Dendritic cell treated with granulocyte-macrophage colony-stimulating factor and Interleukin-4, amounts not matched to agents 40 ng/mL and 50 ng/mL, for 4 days (primary cell): Measurements from ENCODE around the gene OR8I2.
"Not testable (repeated sequence)": the region's sequence is repeated elsewhere in the genome, so short reads cannot be mapped to it uniquely, and the experiment has no call there.

Experiments used
- H3K27ac Mint-ChIP-seq: one replicate; pipeline ENCODE4 v1.8.0; 2022; ENCODE audit warnings: mild to moderate bottlenecking, mixed read lengths
- H3K27me3 Mint-ChIP-seq: one replicate; pipeline ENCODE4 v1.8.0; 2022; ENCODE audit warnings: mild to moderate bottlenecking, mixed read lengths
- H3K36me3 Mint-ChIP-seq: one replicate; pipeline ENCODE4 v1.8.0; 2022; ENCODE audit warnings: low read depth, mixed read lengths
- H3K4me1 Mint-ChIP-seq: one replicate; pipeline ENCODE4 v1.8.0; 2022; ENCODE audit warnings: low read depth, mixed read lengths
- H3K4me3 Mint-ChIP-seq: one replicate; pipeline ENCODE4 v1.8.0; 2022; ENCODE audit warnings: mild to moderate bottlenecking, moderate library complexity, mixed read lengths
- H3K9me3 Mint-ChIP-seq: one replicate; pipeline ENCODE4 v1.8.0; 2022; ENCODE audit warnings: mixed read lengths
- intact Hi-C: fragments of 100-400 bp; cut with micrococcal nuclease; formaldehyde crosslinking; loops from one replicate; pipeline ENCODE4 v1.15.0; 2022

Gene OR8I2

DNA sequence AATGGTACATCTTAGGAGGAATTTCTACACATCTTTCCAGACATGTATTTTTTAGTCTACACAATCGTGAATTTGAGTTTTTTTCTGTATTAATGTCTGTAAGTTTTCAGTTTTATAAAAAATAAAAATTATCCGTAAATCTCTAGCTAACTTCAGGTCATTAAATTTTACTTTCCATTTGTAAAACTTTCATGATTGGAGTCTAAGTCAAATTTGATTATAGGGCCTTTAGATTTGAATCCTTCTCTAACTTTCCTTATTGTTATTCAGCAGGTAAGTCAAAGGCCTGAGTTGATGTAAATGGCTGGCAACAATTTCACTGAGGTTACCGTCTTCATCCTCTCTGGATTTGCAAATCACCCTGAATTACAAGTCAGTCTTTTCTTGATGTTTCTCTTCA, at the start of gene OR8I2:
OR8I2 (plus strand) TSS at position 301 of the 400 bp plus-strand sequence; CDS start at position 301, 0 bp downstream.
- Mint-ChIP-seq H3K36me3 (no peaks in the 10 kb centered on the region), H3K27ac (no peak within 1 kb of the TSS), H3K4me3 (no peak within 1 kb of the TSS), H3K4me1 (no peaks in the 10 kb centered on the region), H3K27me3 (no peaks in the 10 kb centered on the region), H3K9me3 (no peaks in the 10 kb centered on the region)
- intact Hi-C loops = no loop called here

DNA sequence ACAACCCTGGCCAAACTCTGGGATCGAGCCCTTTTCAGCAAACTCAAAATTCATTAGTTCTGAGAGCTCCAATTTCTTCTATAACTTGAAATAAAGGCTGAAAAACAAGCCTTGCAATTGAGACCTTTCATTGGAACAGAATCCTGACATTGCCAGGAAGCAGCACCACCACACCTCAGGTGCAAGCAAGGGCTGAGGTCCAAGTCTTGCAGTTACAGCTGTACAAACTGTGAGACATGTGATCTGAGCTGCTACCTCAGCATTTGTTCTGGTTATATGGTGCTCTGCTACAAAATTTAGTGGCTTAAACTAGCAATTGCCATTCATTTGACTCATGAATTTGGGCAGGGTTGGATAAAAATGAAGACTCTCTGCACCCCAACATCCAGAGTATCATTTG, 47.6 kb upstream of the OR8I2 start:
- no peaks in the 10 kb centered on the region for H3K4me1 Mint-ChIP-seq
- peaks cover 13% of the 10 kb centered on the region for H3K9me3 Mint-ChIP-seq
- H3K36me3 Mint-ChIP-seq = no peaks in the 10 kb centered on the region
- H3K4me3 Mint-ChIP-seq = no peak overlapping the region
- H3K27me3 Mint-ChIP-seq = no peaks in the 10 kb centered on the region
- intact Hi-C loops = no loop called here
- no peak overlapping the region for H3K27ac Mint-ChIP-seq

DNA sequence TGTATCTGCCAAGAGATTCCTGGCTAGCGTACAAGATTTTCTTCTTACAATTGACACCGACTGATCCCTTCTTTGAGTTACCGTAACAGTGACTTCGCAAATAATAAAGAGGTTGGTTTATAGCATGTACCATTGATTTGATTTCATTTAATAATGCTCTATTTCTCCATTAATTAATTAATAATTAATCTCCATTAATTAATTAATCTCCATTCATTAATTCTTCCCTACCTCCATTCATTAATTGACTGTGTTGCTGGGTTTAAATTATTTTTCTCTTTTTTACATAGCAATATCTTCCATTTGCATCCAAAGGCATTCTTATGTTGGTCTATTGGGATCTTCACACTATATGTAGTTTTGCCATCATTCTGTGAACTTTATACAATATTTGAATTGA, 44.6 kb upstream of the OR8I2 start:
- Mint-ChIP-seq H3K36me3 (no peaks in the 10 kb centered on the region), H3K4me1 (no peaks in the 10 kb centered on the region), H3K4me3 (no peak overlapping the region), H3K27me3 (no peaks in the 10 kb centered on the region), H3K27ac (no peak overlapping the region), H3K9me3 (peaks cover 16% of the 10 kb centered on the region)
- intact Hi-C loops = no loop called here

DNA sequence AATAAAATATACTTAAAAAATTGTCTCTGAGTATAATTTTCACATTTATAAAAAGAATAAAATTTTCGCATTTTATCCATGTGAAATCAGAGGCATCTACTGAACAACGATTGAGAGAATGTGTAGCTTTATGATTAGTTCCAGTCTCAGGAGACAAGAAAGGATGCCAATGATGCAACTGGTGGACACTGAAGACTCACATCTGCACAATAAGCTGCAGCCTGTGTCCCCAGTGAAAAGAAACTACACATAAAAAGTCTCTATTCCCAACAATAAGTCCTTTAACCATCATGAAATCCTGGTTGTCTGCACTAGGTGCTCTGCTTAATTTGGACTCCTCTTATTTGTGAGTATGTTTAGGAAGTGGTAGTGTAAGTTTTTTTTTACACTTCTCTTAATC, 43.6 kb upstream of the OR8I2 start:
- Mint-ChIP-seq H3K27me3 (no peaks in the 10 kb centered on the region), H3K36me3 (no peaks in the 10 kb centered on the region), H3K27ac (no peak overlapping the region), H3K4me3 (no peak overlapping the region), H3K4me1 (no peaks in the 10 kb centered on the region), H3K9me3 (peaks cover 12% of the 10 kb centered on the region)
- intact Hi-C loops = no loop called here

DNA sequence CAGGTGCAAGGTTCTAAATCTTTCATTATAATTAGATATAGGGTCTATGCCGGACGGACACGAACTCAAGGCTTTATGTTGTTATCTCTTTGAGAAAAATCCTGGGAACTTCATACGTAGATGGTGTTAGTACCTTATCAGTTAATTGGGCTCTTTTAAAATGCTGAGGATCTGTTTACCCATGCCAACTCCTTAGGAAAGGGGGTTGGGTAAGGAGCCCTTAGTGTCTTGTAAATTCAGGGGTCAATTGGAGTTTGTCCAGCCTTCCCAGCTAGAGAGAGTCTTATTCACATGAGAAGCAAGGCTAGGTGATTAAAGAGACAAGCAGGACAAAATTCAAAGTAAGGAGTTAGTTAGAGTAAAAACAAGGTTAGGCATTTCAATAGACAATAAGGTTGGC, 36.7 kb upstream of the OR8I2 start:
- H3K4me3 Mint-ChIP-seq, H3K27ac Mint-ChIP-seq, intact Hi-C loops, H3K27me3 Mint-ChIP-seq, H3K4me1 Mint-ChIP-seq, H3K36me3 Mint-ChIP-seq: not testable (repeated sequence)
- H3K9me3 Mint-ChIP-seq = peaks cover 46% of the 10 kb centered on the region

DNA sequence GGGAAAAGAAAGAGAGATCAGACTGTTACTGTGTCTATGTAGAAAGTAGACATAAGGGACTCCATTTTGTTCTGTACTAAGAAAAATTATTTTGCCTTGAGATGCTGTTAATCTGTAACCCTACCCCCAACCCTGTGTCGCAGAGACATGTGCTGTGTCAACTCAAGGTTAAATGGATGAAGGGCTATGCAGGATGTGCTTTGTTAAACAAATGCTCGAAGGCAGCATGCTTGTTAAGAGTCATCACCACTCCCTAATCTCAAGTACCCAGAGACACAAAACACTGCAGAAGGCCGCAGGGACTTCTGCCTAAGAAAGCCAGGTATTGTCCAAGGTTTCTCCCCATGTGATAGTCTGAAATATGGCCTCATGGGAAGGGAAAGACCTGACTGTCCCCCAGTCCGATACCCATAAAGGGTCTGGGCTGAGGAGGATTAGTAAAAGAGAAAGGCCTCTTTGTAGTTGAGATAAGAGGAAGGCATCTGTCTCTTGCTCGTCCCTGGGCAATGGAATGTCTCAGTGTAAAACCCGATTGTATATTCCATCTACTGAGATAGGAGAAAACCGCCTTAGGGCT, 35.4 kb upstream of the OR8I2 start:
- H3K36me3 Mint-ChIP-seq, H3K4me1 Mint-ChIP-seq, H3K27ac Mint-ChIP-seq, H3K27me3 Mint-ChIP-seq, H3K4me3 Mint-ChIP-seq, intact Hi-C loops: not testable (repeated sequence)
- peaks cover 34% of the 10 kb centered on the region for H3K9me3 Mint-ChIP-seq

DNA sequence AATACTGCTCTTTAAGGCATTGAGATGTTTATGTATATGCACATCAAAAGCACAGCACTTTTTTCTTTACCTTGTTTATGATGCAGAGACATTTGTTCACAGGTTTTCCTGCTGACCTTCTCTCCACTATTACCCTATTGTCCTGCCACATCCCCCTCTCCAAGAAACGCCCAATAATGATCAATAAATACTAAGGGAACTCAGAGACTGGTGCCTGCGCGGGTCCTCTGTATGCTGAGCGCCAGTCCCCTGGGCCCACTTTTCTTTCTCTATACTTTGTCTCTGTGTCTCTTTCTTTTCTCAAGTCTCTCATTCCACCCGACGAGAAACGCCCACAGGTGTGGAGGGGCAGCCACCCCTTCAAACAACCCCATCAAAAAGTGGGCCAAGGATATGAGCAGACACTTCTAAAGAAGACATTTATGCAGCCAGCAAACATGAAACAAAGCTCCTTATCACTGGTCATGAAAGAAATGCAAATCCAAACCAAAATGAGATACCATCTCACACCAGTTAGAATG, 34.8 kb upstream of the OR8I2 start:
- H3K27ac Mint-ChIP-seq, H3K36me3 Mint-ChIP-seq, H3K4me3 Mint-ChIP-seq, H3K4me1 Mint-ChIP-seq, H3K27me3 Mint-ChIP-seq, intact Hi-C loops: not testable (repeated sequence)
- peaks cover 34% of the 10 kb centered on the region for H3K9me3 Mint-ChIP-seq

DNA sequence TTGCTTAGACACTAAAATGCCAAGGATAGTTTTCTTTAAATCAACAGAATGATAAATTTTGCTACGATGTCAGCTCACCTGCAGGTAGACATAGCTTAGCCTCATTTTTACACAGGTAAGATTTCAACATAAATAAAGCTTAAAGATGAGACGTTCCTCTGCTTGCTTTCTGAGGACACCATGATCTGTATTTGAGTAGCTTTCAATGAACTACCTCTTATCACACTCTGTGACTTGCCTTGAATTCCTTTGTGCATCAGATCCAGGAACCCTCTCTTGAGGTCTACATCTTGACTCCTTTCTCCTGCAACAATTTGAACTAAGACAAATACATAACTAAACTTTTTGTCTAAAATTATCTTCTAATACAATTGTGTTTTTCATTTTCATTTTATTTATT, 26.1 kb upstream of the OR8I2 start:
- Mint-ChIP-seq H3K9me3 (peaks cover 18% of the 10 kb centered on the region), H3K4me3 (no peak overlapping the region), H3K36me3 (no peaks in the 10 kb centered on the region), H3K4me1 (no peaks in the 10 kb centered on the region), H3K27me3 (no peaks in the 10 kb centered on the region), H3K27ac (no peak overlapping the region)
- intact Hi-C loops = no loop called here

DNA sequence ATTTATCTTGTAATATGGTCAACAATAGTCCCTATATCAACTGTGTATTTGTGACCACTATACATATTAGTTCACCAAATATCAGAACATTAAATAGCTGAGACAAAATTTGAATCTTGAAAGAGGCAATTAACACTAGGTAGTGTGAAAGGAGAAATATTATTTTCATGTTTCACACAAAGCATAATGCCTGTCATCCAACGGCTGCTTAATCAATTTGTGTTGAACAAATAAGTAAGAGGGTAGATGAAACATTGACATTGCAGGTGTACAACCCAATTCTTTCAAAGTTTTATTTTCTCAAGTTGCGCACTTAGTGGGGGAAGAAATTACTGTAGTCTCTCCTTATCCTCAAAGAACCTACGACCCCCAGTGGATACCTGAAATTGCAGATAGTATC, 3.4 kb upstream of the OR8I2 start:
- no peaks in the 10 kb centered on the region for H3K4me1 Mint-ChIP-seq
- H3K4me3 Mint-ChIP-seq = no peak overlapping the region
- no peak overlapping the region for H3K27ac Mint-ChIP-seq
- no peaks in the 10 kb centered on the region for H3K36me3 Mint-ChIP-seq
- no peaks in the 10 kb centered on the region for H3K9me3 Mint-ChIP-seq
- intact Hi-C loops = no loop called here
- no peaks in the 10 kb centered on the region for H3K27me3 Mint-ChIP-seq

DNA sequence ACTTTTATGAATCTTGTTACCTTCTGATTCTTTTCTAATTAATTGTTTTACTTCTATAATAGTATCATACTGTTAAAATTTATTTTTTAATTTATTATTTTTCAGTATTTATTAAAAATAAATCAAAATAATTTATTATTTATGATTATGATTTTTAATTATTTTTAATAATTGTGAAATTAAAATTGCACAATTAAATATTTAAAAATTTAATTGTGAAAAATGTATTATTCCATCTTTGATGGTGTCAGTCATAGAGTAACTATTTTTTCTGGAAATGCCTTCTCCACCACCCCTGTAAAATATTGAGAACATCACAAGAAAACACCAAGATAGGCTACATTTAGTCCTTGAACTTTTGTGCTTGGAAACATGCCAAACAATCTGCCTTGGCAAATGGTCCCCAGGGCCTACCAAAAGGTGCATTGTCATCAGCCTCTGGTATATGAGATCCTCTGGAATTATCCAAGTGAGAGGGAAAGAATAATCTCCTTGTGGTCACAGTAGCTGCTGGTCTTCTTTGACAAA, 10.2 kb downstream of the OR8I2 start, which contains the start of gene OR8H2:
OR8H2 (plus strand) TSS at position 478 of the 528 bp plus-strand sequence. CDS start 1,356 bp downstream, outside the sequence.
- H3K9me3 Mint-ChIP-seq = peaks cover 33% of the 10 kb centered on the region
- H3K27ac Mint-ChIP-seq = no peak within 1 kb of the TSS
- H3K36me3 Mint-ChIP-seq = no peaks in the 10 kb centered on the region
- no peaks in the 10 kb centered on the region for H3K27me3 Mint-ChIP-seq
- no peak within 1 kb of the TSS for H3K4me3 Mint-ChIP-seq
- intact Hi-C loops = no loop called here
- H3K4me1 Mint-ChIP-seq = no peaks in the 10 kb centered on the region

DNA sequence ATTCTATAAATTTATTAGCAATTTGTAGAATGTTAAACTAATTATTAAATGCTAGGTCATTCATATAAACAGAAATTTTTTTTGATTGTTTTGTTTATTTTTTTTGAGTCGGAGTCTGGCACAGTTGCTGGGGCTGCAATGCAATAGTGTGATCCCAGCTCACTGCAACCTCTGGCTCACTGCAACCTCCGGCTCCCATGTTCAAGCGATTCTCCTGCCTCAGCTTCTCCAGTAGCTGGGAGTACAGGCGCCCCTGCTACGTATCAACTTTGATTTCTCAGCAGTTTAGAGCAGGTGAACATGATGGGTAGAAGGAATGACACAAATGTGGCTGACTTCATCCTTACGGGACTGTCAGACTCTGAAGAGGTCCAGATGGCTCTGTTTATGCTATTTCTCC, 29.0 kb downstream of the OR8I2 start, which contains the start of gene OR8H3:
OR8H3 (plus strand) TSS at position 301 of the 400 bp plus-strand sequence; CDS start at position 301, 0 bp downstream.
- Mint-ChIP-seq H3K9me3 (peaks cover 20% of the 10 kb centered on the region), H3K36me3 (no peaks in the 10 kb centered on the region), H3K27me3 (no peaks in the 10 kb centered on the region), H3K4me1 (no peaks in the 10 kb centered on the region), H3K27ac (no peak within 1 kb of the TSS), H3K4me3 (no peak within 1 kb of the TSS)
- intact Hi-C loops = no loop called here

DNA sequence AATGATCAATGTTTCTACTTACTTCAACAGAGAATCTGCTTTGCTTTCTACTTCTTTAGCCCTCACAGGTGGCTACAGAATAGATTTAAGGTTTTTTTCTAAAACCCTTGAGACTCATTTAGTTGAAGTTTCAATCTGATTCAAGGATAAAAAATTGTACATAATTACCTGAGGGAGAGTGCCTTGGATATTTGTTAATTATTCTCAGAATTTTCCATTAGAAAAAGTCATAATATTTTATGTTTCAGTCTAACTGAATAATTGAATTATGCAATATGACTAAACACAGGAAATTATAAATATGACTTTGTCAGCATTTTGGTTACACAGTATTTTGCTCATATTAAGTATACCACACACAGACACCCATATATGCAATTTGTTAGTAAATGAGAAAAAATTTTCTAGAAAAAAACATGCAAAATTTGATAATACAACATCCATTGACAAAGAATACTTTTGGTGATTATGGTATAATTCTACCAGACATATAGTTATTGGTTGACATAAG, 47.1 kb downstream of the OR8I2 start, which contains the start of gene OR8J3:
OR8J3 (minus strand) TSS at position 51 of the 511 bp plus-strand sequence. CDS start 2,483 bp downstream, outside the sequence.
- H3K4me3 Mint-ChIP-seq = no peak within 1 kb of the TSS
- intact Hi-C loops = no loop called here
- H3K36me3 Mint-ChIP-seq = no peaks in the 10 kb centered on the region
- H3K27ac Mint-ChIP-seq = no peak within 1 kb of the TSS
- H3K27me3 Mint-ChIP-seq = no peaks in the 10 kb centered on the region
- peaks cover 15% of the 10 kb centered on the region for H3K9me3 Mint-ChIP-seq
- H3K4me1 Mint-ChIP-seq = no peaks in the 10 kb centered on the region

DNA sequence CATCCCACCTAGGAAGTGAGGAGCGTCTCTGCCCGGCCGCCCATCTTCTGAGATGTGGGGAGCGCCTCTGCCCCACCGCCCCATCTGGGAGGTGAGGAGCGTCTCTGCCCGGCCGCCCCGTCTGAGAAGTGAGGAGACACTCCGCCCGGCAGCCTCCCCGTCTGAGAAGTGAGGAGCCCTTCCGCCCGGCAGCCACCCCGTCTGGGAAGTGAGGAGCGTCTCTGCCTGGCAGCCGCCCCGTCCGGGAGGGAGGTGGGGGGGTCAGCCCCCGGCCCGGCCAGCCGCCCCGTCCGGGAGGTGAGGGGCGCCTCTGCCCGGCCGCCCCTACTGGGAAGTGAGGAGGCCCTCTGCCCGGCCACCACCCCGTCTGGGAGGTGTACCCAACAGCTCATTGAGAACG, 50.6 kb downstream of the OR8I2 start:
- H3K36me3 Mint-ChIP-seq, H3K27ac Mint-ChIP-seq, H3K27me3 Mint-ChIP-seq, H3K4me3 Mint-ChIP-seq, intact Hi-C loops, H3K4me1 Mint-ChIP-seq: not testable (repeated sequence)
- H3K9me3 Mint-ChIP-seq = peaks cover 16% of the 10 kb centered on the region
